CD4-positive, alpha-beta T cell (primary cell): ENCODE measurements around the gene NCF4. TPM values are rescaled to one million over a fixed set of nuclear protein-coding genes. Genes with fewer than 3 reads are reported as not detected.

Experiments
- ATAC-seq: fragments of 200-7000 bp; cut with Tn5 transposase; one replicate; pipeline ENCODE4 v1.10.0; 2022; ENCODE audit warnings: mild to moderate bottlenecking; ENCODE audit not compliant: poor library complexity
- CTCF ChIA-PET: fragments of 350-600 bp; sonication (Branson Sonifier 250); formaldehyde crosslinking; loops from one replicate; lab custom pipeline; 2021; ENCODE audit warnings: antibody characterized with exemption, inconsistent platforms; lab: Charles Lee
- POLR2A ChIA-PET: fragments of 350-600 bp; sonication (Branson Sonifier 250); formaldehyde crosslinking; loops from one replicate; lab custom pipeline; 2021; ENCODE audit warnings: antibody characterized with exemption, inconsistent platforms; lab: Charles Lee
- DNase-seq, 14 experiments: peaks; one replicate each; pipeline ENCODE4 v3.0.0-alpha.2; 2013 to 2020; ENCODE audit warnings: mixed read lengths in 2 of 14
- H3K27ac ChIP-seq, 2 donors: one replicate each; pipeline versions ENCODE4 v1.5.1 to v1.7.0; 2013; ENCODE audit warnings: low read length in 2 of 2, low read depth in 1 of 2, mild to moderate bottlenecking in 1 of 2
- H3K27me3 ChIP-seq, 2 experiments: 1 replicate in 1 of 2; 2 replicates in 1 of 2; pipeline versions ENCODE4 v1.6.1 to v1.7.0; 2013; ENCODE audit warnings: low read length in 2 of 2, control low read depth in 1 of 2, mild to moderate bottlenecking in 1 of 2, moderate library complexity in 1 of 2; ENCODE audit not compliant: insufficient read depth in 2 of 2, control insufficient read depth in 1 of 2
- H3K36me3 ChIP-seq: one replicate; pipeline ENCODE4 v1.6.1; 2013; ENCODE audit warnings: low read length, control low read depth; ENCODE audit not compliant: insufficient read depth
- H3K4me1 ChIP-seq: one replicate; pipeline ENCODE4 v1.6.1; 2013; ENCODE audit warnings: low read length, control low read depth; ENCODE audit not compliant: insufficient read depth
- H3K4me3 ChIP-seq: one replicate; pipeline ENCODE4 v1.5.1; 2013; ENCODE audit warnings: mild to moderate bottlenecking, low read length, moderate library complexity
- H3K9me3 ChIP-seq, 2 experiments: 1 replicate in 1 of 2; 2 replicates in 1 of 2; pipeline versions ENCODE4 v1.6.1 to v1.7.0; 2013; ENCODE audit warnings: low read length in 2 of 2, mild to moderate bottlenecking in 2 of 2, control low read depth in 1 of 2, moderate library complexity in 1 of 2; ENCODE audit not compliant: control insufficient read depth in 1 of 2, insufficient read depth in 1 of 2
- H3K27ac Mint-ChIP-seq: one replicate; pipeline ENCODE4 v1.8.0; 2020; ENCODE audit warnings: mixed read lengths
- H3K27me3 Mint-ChIP-seq: one replicate; pipeline ENCODE4 v1.8.0; 2021; ENCODE audit warnings: mixed read lengths
- H3K36me3 Mint-ChIP-seq: one replicate; pipeline ENCODE4 v1.8.0; 2021; ENCODE audit warnings: low read depth, mixed read lengths
- H3K4me1 Mint-ChIP-seq: one replicate; pipeline ENCODE4 v1.8.0; 2021; ENCODE audit warnings: low read depth, mixed read lengths
- H3K4me3 Mint-ChIP-seq: one replicate; pipeline ENCODE4 v1.8.0; 2020; ENCODE audit warnings: mild to moderate bottlenecking, mixed read lengths
- H3K9me3 Mint-ChIP-seq: one replicate; pipeline ENCODE4 v1.8.0; 2020; ENCODE audit warnings: mixed read lengths
- intact Hi-C, 2 experiments: fragments of 100-400 bp; cut with DNase I in 1 of 2; cut with micrococcal nuclease in 1 of 2; formaldehyde crosslinking; loops; one replicate each; pipeline versions ENCODE4 v1.15.1 to v1.9.0; 2023 to 2025; cut with DNase I, micrococcal nuclease
- total RNA-seq, 174 experiments: library from RNA in 2 of 174; stranded (reverse) in 2 of 174; gene quantifications; one replicate each; pipeline ENCODE4 v1.2.3 and lab custom pipeline; 2021 to 2026
- TF ChIP-seq, protein P1 (sequence below): fragments of 200-600 bp; IDR thresholded peaks from one replicate; pipeline ENCODE4 v1.8.0; 2022; ENCODE audit warnings: antibody characterized with exemption, mild to moderate bottlenecking

Gene NCF4
- total RNA-seq, 2 experiments from 2014 or later: 7.7 to 8.0 TPM

DNA sequence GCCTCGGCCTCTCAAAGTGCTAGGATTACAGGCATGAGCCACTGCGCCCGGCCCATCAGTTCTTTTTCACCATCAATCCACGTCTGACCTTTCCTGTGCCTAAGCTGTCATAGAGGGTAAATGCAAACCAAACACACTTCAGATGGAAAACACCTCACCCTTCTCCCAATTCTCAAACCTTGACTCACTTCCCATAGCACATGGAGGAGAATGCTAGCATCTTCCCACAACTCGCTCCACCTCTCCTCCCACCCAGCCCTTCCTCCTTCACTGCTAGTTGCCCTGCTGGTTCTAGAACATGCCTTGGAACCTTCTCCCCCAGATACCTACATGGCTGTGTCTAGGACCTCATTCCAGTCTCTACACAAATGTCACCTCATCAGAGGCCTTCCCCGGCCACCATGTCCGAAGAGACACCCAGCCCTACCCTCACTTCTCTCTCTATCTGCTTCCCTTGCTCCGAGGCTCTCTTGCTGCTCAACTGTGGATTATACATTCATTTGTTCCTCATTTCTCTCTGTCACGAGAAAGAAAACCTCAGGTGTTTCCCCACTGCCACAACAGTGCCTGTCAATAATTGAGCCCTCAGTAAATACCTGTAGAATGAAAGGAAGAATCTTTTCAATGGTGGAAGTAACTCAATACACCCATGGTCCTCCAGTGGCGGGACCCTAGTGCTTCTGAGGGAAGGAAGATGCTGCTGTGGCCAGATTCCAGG is 21.3 kb upstream of the NCF4 start:
- DNase-seq (no peak), ATAC-seq (no peak)
- Histone ChIP-seq H3K27ac (no peak overlapping the region), H3K9me3 (peaks cover 0 to 12% of the 10 kb centered on the region in 2 experiments), H3K4me1 (no peaks in the 10 kb centered on the region), H3K4me3 (no peak overlapping the region), H3K27me3 (peaks cover 13 to 17% of the 10 kb centered on the region in 2 experiments), H3K36me3 (no peaks in the 10 kb centered on the region)
- H3K9me3 Mint-ChIP-seq: peaks cover 3% of the 10 kb centered on the region
- TF ChIP-seq, protein P1, sequence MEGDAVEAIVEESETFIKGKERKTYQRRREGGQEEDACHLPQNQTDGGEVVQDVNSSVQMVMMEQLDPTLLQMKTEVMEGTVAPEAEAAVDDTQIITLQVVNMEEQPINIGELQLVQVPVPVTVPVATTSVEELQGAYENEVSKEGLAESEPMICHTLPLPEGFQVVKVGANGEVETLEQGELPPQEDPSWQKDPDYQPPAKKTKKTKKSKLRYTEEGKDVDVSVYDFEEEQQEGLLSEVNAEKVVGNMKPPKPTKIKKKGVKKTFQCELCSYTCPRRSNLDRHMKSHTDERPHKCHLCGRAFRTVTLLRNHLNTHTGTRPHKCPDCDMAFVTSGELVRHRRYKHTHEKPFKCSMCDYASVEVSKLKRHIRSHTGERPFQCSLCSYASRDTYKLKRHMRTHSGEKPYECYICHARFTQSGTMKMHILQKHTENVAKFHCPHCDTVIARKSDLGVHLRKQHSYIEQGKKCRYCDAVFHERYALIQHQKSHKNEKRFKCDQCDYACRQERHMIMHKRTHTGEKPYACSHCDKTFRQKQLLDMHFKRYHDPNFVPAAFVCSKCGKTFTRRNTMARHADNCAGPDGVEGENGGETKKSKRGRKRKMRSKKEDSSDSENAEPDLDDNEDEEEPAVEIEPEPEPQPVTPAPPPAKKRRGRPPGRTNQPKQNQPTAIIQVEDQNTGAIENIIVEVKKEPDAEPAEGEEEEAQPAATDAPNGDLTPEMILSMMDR: no peak
- intact Hi-C loops: no loop called here
- POLR2A ChIA-PET: no interaction called here
- CTCF ChIA-PET: no interaction called here
- no peaks in the 10 kb centered on the region for H3K4me1 Mint-ChIP-seq
- peaks cover 59% of the 10 kb centered on the region for H3K27me3 Mint-ChIP-seq
- H3K4me3 Mint-ChIP-seq: no peak overlapping the region
- no peaks in the 10 kb centered on the region for H3K36me3 Mint-ChIP-seq
- H3K27ac Mint-ChIP-seq: no peak overlapping the region

- no peaks in the 10 kb centered on the region for H3K4me1 ChIP-seq
- H3K9me3 ChIP-seq: peaks cover 0 to 12% of the 10 kb centered on the region in 2 experiments
- H3K4me3 ChIP-seq: no peak overlapping the region
- ChIA-PET POLR2A (no interaction called here), CTCF (interaction anchor here (1.1 kb wide), 1 partner anchor 13 kb away, joined by 3 read pairs; no protein-coding TSS in a partner anchor)
- Mint-ChIP-seq H3K4me1 (no peaks in the 10 kb centered on the region), H3K36me3 (no peaks in the 10 kb centered on the region), H3K27ac (no peak overlapping the region), H3K27me3 (peaks cover 59% of the 10 kb centered on the region), H3K4me3 (no peak overlapping the region), H3K9me3 (peaks cover 3% of the 10 kb centered on the region)
- DNase-seq (no peak), ATAC-seq (no peak)
- TF ChIP-seq, protein P1: no peak
- H3K36me3 ChIP-seq: no peaks in the 10 kb centered on the region
- intact Hi-C loops: no loop called here
- H3K27ac ChIP-seq: no peak overlapping the region
- H3K27me3 ChIP-seq: peaks cover 13 to 17% of the 10 kb centered on the region in 2 experiments
Measured at GRCh38 chr22:36840106-36840505, 20.7 kb upstream of the NCF4 start.

- POLR2A ChIA-PET: no interaction called here
- H3K36me3 Mint-ChIP-seq: no peaks in the 10 kb centered on the region
- no peak overlapping the region for H3K4me3 Mint-ChIP-seq
- peaks cover 44% of the 10 kb centered on the region for H3K27me3 Mint-ChIP-seq
- peaks cover 3% of the 10 kb centered on the region for H3K4me1 Mint-ChIP-seq
- Histone ChIP-seq H3K4me1 (no peaks in the 10 kb centered on the region), H3K27ac (no peak overlapping the region), H3K27me3 (peaks cover 10 to 13% of the 10 kb centered on the region in 2 experiments), H3K4me3 (no peak overlapping the region), H3K36me3 (no peaks in the 10 kb centered on the region), H3K9me3 (peaks cover 0 to 5% of the 10 kb centered on the region in 2 experiments)
- peaks cover 3% of the 10 kb centered on the region for H3K9me3 Mint-ChIP-seq
- ATAC-seq (no peak), DNase-seq (no peak)
- intact Hi-C loops: no loop called here
- H3K27ac Mint-ChIP-seq: no peak overlapping the region
- CTCF ChIA-PET: no interaction called here
- TF ChIP-seq, protein P1: no peak
Measured at GRCh38 chr22:36846271-36846670, 14.5 kb upstream of the NCF4 start.
